ENCODE measurements around the gene FRMD4B.

Gene FRMD4B

DNA sequence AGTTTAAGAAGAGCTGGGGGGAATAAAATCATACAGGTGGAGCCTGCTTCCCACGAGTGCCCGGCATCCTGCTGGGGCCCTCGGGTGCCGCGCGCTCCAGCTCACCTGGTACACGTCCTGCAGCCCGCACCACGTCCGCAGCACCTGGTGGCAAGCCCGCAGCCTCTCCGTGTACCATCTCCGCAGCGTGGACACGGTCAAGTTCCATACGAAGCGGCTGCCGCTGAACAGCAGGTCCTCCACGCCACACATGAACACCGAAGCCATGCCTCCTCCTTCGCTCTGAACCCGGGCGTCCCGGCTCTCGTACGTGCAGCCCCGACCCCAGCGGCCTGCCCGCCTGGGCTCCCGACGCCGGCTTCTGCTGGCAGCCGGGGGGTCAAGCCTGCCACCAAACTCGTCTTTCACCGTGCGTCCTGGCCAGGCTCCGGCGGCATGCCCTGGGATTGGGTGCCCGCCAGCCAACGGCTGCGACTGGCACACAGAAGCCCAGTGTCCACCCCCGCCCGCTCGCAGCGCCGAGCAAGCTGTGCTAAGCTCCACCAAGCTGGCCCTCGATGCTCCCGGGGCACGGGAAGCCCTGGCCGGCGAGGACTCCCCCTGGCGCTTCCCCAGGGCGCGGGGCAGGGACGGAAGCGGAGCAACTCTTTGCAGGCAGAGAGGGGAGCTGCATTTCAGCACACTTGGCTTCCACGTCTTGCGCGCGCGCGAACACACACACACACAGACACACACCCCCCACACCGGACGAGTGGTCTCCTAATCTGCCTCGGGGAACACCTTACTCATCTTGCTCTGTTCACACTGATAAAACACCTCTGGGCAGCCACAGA lies at the start of gene FRMD4B:
Gene FRMD4B (minus strand): TSS at position 366 of the 833 bp plus-strand sequence. CDS start 99 bp downstream, at position 267.
- DNase-seq (ENCODE audit: low spot score): peak; percentile 95

DNA sequence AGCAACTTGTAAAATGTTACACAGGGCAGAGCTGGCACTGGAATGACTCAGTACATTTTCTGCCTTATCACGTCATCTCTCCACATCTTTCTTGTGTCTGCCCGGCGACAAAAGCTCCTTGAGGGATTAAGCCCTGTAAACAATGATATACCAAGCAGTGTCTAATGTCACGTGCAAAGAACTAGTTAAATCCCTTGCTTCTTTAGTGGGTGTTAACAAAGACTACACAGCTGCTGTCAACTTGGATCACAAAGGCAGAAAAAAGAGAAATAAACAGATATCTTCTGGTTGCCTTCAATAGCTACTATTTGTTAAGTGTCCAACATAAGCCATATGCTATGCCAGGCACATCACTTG lies 48.1 kb upstream of the FRMD4B start:
- peak; percentile 67 for DNase-seq (ENCODE audit: low spot score)

DNA sequence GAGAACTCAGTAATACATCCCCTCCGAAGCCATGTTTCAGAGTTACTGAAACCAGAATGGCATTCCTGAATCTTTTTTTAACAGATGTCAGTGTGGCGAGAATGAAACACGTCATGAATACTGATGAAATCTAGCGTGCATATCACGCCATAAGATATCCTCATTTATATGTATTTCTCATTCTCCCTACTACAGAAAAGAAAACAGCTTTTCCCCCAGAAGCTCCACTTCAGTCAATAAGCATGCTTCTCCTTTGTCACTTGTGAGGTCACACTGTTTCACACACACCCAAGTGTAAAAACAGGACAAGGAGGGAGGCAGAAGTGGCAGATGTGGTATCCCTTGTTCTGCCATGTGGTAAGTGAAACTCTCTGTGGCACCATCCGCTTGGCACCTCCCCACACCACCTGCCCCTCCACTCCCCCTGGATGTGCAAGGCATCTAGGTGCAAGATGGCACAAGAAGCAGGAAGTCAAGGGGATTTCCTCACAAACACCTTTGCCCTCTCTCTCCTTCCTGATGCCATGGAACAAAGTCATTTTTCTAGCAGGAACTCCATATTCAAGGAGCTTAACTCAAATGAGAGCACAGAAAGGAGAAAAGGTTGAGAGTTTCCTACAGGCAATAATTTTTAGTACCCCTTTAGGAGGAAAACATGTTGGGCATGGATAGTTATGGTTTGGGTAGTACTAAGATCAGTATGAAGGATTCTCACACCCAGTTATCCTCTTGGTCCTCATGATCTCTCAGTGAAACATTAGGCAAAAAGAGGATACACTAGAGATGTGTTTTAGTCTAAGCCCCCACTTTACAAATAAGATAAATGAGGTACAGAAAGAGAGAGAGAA lies 47.5 kb upstream of the FRMD4B start:
- peak; percentile 38 for DNase-seq (ENCODE audit: low spot score)

DNA sequence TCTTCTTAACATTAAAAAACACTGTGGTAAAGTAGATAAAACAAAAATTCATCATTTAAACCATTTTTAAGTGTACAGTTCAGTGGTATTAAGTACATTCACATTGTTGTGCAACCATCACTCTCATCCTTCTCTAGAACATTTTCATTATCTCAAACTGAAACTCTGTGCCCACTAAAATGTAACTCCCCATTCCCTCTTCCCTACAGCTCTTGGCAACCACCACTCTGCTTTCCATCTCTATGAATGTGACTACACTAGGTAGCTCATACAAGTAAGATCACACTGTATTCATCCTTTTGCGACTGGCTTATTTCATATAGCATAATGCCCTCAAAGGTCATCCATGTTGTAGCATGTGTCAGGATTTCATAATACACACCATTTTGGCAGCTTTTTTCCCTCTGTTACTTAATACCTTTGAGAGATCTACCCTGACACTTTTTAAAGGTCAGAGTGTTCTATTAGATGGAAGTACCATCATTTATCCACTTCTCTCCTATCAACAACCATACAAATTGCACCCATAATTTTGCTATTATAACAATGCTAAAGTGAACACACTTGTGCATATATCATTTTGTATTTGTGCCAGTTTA lies 42.9 kb upstream of the FRMD4B start:
- no peak for DNase-seq (ENCODE audit: low spot score)

DNA sequence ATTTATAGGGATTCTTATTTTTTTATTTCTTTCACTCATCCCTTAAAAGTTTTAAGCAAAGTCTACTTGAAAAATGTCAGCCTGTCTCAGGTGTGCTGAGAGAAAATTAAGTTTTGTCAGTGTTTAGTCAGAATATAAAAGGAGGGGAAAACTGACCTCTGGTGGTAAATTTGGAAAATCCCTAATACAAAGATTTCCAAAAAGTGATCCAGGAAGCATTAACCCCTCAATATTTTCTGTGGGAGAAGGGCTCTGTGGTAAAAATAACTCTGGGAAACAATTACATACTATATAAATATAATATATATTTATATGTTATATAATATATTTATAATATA lies 41.0 kb upstream of the FRMD4B start:
- no peak for DNase-seq (ENCODE audit: low spot score)

DNA sequence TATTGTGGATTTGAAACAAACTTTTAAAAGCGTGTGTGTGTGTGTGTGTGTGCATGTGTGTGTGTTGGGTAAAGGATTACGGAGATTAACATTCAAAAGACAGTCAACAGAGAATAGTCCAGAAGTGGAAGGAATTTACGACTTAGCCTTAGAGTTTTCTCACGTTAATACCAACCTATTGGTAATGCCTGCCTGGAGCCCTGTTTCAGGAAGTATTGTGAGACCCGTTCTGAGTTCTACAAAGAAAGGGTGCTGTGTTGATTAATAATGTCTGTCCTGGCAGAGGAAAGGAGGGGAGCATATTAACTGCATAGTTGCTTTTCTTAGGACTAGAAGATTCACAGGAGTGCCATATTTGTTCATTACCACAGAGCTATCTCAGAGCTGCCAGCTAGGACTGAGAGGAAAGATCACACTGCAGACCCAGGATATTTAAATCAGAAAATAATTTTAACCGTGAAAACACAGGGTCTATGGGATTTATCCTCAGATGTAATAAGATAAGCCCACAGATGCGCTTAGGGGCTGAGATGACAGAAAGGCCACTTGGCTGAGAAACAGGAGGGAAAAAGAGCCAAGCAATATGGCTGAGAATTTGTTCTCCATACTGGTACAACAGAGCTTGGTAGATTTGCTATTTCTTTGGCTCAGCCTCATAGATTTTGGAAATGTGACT lies 40.5 kb upstream of the FRMD4B start:
- DNase-seq (ENCODE audit: low spot score): no peak

DNA sequence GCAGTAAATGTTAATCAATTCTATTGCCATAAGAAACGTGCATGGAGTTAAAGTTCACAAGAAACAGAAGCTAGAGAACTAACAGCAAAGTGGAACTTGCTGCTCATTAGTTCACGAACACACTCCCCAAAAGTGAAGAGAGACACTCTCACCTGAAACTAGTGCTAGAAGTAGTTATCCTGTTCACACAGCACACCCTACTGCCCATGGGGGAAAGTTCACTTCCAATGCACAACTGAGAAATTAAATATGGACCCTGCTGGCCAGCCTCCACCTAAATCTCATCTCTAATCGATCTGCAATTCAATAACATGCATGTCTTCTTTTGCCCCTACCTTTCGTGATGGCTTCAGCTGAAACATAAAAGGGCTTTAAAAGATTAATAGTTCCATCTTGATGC lies 39.4 kb upstream of the FRMD4B start:
- no peak for DNase-seq (ENCODE audit: low spot score)

DNA sequence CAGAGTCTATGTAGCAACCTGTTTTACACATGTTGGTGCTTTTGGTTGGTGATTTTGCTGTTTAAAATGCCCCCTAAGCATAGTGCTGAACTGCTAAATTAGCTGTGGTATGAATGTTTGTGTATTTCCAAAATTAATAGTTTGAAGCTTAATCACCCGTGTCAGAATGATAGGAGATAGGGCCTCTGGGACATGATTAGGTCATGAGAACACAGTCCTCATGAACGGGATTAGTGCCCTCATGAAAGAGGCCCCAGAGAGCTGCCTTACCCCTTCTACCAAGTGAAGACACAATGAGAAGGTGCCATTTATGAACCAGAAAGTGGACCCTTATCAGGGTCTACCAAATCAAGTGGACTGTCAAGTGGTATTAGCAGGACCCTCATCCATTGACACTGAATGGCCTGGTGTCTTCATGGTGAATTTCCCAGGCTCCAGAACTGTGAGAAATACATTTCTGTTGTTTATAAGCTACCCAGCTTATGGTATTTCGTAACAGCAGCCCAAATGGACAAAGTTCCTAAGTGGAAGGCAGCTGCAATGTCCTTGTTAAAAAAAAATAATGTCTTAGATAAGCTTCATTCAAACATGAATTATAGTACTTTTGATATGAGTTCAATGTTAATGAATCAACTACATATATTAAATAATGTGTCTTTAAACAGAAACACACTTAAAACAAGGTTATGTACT lies 37.7 kb upstream of the FRMD4B start:
- DNase-seq (ENCODE audit: low spot score): no peak

DNA sequence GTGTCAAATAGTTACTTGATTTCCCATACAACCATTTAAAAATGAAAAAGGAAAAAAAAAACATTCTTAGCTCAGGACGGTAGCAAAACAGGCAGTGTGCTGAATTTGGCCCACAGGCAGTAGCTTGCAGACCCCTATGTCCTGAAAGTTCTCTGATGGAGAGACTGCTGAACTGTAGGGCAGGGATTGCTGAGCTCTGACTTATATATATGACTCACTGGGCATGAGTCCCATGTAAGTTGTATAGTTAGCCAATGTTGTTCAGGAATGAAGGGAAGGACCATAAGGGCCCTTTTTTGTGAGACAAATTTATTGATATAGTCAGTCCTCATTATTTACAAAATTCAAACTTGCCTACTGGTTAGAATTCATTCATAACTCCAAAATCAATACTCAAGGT lies 36.9 kb upstream of the FRMD4B start:
- DNase-seq (ENCODE audit: low spot score): no peak

DNA sequence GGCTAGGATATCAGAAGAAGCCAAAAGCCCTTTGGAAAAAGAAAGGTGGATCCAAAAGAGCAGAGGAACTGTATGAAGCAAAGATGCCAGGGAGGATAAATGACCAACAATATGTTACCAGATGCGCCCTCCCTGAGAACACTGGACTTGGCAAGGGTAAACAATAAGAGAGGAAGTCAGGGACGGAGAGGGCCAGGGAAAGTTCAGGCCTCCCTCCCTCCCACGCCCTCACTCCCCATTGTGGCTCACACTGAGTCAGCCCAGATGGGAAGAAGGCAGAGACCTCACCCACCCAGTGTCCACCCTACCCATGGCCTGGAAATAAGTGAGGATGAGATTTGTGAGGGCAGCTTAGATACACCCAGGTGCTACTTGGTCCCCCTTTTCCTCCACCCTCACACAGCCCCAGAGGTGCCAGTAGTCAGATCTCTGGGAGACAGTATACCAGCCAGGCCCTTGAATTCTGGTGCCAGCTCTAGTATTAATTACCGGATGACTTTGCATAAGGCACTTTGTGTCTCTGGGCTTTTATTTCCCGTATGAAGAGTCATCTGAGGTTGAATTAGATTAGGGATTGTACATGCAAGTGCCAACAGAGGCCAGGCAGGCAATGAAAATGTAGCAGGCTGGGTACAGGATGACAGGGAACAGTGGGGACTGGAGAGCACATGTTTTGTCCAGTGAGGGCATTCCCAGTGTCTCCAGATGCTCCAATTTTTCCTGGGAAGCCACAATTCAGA lies 35.1 kb upstream of the FRMD4B start:
- DNase-seq (ENCODE audit: low spot score): no peak

DNA sequence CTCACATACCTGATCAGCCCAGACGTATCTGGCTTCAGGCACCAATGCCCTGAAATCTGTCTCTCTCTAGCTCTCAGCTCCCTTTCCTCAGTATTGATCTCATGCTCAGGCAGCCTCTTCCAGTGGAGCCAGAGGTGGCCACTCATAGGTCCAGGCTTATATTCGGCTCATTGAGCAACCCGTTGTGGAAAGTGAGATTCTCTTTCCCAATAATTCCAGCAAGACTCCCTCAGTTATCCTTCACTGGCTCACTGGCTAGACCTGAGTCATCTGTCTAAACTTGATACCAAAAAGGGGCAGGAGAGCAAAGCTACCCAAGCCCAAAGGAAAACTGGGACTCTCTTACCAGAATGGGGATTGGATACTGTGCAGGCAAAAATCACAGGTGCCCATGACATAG lies 33.4 kb upstream of the FRMD4B start:
- no peak for DNase-seq (ENCODE audit: low spot score)

DNA sequence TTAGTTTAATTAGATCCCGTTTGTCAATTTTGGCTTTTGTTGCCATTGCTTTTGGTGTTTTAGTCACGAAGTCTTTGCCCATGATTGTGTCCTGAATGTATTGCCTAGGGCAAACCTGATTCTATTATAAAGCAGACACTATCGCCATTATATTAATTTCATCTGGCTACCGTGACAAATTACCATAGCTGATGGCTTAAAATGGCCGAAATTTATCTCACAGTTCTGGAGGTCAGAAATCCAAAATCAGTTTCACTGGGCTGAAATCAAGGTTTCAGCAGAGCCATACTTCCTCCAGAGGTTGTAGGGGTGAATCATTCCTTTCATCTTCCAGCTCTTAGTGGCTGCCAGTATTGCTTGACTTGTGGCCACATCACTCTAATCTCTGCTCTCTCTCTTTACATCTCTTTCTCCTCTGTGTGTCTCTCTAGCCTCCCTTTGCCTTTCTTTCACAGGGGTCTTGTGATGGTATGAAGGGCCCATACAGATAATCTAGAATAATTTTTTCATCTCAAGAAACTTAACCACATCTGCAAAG lies 31.7 kb upstream of the FRMD4B start:
- no peak for DNase-seq (ENCODE audit: low spot score)

DNA sequence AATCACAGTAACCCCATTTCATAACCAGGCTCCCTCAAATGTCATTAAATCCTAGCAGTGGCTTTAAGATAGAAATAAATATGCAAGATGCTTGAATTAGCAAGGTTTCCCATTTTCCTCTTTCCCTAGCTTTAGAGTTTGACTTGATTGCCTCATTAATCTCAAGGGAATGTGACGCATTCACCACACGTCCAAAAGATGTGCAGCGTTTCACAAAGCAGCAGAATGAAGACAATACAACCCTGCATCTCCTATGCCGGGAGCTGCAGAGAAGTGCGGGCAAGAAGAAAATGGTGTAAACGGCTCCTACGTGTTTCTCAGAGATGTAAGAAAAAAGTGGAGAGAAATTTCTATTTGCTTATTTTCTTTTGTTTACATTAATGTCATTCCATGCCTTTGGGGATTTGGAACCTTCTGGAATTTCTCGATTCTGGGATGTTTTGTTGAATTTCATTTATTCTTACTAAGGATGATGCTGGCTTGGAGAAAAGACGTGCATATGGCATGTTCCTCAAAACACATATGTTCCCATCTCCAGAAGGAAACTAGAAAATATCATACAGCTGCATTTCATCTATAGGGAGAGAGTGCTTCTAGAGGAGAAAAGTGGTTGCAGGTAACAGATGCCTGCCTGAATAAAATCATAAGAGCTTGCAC lies 27.8 kb upstream of the FRMD4B start:
- DNase-seq (ENCODE audit: low spot score): no peak

DNA sequence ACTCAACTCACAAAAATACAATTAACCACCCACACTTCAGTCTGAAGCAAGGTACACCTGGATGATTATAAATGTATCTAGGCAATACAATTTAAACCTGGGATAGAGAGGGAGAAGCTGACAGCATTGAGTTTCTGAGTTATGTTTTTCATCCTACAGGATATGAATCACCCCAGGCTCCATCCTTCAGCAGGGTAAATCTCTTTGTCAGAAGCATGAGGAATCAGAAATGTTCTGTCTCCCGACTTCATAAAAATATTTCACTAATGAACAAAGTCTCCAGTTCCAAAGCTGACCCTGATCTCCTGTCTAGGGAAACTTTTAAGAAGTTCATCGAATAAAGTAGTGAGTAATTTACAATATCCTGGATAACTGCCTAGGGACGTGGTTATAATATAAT lies 25.5 kb upstream of the FRMD4B start:
- no peak for DNase-seq (ENCODE audit: low spot score)

DNA sequence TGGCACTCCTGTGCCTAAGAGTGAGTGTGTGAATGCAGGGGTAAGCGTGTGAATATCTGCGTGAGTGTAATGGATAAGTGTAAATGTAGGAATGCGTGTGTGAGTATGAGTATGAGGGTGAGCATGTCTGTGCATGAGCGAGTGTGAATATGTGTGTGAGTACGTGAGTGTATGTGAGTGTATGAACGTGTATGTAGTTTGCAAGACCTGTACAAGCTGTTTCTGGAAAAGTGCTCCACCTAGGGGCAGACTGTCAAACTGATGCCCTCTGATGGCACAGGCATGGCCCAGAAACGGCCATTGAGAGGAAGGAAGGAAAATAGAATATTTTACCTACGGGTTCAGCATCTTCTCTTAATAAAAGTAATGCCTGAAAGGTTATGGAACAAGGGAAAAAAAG lies 24.4 kb upstream of the FRMD4B start:
- DNase-seq (ENCODE audit: low spot score): peak; percentile 87

DNA sequence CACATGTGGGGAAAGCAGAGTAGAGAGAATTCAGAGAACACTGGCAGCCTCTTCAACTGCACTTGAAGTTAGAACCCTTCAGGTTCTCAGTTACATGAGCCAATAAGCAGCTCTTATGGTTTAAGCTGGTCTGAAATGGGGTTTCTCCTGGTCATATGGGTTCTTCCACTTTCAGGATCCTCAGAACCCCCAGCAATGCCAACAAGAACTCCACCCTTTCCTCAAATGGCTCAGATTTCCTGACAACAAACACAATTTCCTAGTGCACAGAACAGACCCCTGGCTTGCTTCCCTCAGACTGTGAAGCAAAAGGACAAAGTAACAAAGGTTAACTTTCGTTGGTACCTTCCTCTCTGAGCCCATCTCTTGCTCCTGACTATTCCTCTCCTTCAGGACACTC lies 23.9 kb upstream of the FRMD4B start:
- DNase-seq (ENCODE audit: low spot score): no peak

DNA sequence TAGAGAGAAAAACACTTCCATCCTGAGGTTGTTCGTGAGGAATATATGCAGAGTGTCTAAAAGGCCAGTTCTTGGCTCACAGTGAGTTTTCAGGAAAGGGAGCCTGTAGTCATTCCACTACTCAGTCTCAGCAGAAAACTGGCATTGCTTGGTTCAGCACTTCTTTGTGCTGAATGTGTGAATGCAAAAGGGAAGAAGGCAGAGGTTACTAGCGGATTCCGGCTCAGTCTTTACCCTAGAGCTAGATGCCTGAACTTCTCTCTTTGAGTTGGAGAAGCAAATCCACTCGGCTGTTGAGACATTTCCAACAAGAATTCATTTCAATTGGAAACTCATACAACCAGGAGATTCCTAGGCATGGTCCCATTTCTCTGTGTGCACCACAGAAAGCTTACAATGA lies 23.1 kb upstream of the FRMD4B start:
- no peak for DNase-seq (ENCODE audit: low spot score)

DNA sequence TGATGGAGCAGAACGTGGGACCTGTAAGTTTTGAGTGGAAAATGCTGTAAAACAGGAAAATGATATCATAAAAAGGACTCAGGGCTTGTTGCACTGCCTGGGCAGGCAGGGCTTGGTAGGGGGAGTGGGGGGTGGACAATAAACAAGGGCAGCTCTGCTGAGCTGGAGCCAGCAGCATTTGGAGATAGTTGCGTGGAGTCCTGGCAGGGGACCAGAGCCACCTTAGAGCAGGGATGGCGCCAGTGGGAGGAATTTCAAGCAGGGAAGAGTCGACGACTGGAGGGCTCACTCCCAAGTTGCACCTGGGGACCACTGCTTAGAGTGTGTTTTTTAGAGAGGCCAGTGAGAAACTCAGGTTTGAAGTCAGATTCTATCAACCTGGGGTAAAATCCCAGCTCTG lies 22.7 kb upstream of the FRMD4B start:
- DNase-seq (ENCODE audit: low spot score): no peak

DNA sequence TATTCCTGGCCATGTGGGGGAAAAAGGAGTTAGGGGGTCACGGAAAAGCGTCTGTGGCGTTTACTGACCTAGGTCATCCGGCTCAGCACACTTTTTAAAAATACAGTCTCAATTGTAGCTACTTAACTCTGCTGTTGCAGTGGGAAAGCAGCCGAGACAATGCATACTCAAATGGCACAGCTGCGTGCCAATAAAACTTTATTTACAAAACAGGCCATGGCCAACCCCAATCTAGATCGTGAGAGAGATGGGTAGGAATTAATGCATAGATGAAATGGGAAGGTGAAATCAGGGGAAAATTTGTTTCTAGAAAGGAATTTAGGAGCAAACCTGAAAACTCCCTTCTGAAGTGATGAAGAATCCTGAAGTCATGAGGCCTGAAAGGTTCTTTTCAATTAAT lies 22.0 kb upstream of the FRMD4B start:
- no peak for DNase-seq (ENCODE audit: low spot score)

DNA sequence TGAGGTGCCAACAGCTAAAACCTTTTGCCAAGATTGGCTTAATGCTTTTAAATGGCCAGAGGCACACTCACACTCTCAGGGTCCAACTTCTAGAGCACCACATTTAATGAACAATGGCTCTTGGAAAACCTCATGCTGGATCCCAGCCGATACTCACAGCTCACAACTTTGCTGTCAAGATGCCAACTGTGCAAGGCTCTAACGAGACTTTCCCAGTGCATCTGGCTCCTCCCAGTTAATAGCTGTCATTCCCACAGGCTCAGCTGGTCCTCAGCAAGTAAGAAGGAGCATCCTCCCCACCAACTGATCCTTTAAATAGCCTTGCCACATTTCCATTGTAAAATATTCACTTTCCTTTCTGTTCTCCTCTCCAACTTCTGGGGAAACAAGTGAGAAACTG lies 20.3 kb upstream of the FRMD4B start:
- DNase-seq (ENCODE audit: low spot score): peak; percentile 65
